ENCODE data around the gene EPS8L2. TPM values are rescaled to one million over a fixed set of nuclear protein-coding genes. Genes with fewer than 3 reads are reported as not detected.

EPS8L2 gene
- total and polyA plus RNA-seq, 11 donors, result 0.72 to 15.5 (median 1.5) TPM

DNA sequence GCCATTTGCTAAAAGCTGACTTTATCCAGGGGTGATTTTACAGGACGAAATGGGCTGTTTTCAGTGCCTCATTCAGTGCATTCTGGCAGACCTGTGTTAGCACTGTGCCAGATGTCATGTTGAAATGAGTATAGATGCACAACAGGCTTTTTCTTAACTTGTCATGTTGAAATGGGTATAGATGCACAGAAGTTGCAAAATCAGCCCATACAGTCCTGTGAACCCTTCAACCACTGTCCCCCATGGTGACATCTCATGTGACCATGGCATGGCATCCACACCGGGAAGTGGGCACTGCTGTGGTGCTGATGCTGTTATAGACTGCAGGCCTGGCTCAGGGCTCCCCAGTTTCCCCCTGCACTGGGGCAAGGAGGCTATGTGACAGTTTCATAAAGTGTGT, 43.7 kb downstream of the EPS8L2 start:
- peaks cover 0 to 12% (median 0%) of the 10 kb centered on the region in 9 donors for H3K36me3 ChIP-seq
- H3K27me3 ChIP-seq, result no peaks in the 10 kb centered on the region
- ATAC-seq, result no peak
- DNase-seq, result no peak
- H3K4me1 ChIP-seq, result peaks cover 6 to 31% (median 16%) of the 10 kb centered on the region in 12 donors
- H3K9me3 ChIP-seq, result no peaks in the 10 kb centered on the region
- TF ChIP-seq CTCF (IDR thresholded peaks at IDR 0.05) (no peak), POLR2A (IDR thresholded peaks at IDR 0.05) (no peak)
- H3K27ac ChIP-seq, result peak overlapping the region in 1 of 12 donors; percentile 90
- intact Hi-C loops (cut with DNase I), result no loop called here
- WGBS, 4 donors, result 54 to 86% (median 66%) methylated on average over 2 of the region's 2 CpGs
- no peak overlapping the region for H3K4me3 ChIP-seq

DNA sequence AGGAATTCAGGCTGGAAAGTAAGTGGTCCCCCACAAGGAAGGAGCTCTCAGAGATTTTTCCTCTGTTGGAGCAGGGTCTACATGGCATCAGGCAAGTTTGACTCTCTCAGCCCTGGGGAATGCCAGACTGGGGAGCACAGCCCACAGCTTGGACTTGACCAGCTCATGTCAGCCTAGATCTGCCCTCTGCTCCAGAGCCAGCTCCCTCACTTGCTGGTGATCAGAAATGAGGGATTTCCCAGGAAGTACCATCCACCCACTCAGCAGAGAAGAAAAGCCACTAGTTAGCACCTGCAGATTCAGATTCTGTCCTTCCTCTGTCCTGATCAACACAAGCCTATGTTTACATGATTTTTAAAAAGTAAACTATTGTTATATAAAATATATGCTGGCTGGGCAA, 54.2 kb downstream of the EPS8L2 start:
- Histone ChIP-seq H3K27ac (no peak overlapping the region), H3K36me3 (peaks cover 0 to 97% (median 89%) of the 10 kb centered on the region in 9 donors), H3K4me3 (no peak overlapping the region), H3K27me3 (no peaks in the 10 kb centered on the region), H3K4me1 (no peaks in the 10 kb centered on the region), H3K9me3 (no peaks in the 10 kb centered on the region)
- TF ChIP-seq CTCF (IDR thresholded peaks at IDR 0.05) (no peak), POLR2A (IDR thresholded peaks at IDR 0.05) (no peak)
- DNase-seq (no peak), ATAC-seq (no peak)
- intact Hi-C loops (cut with DNase I), result no loop called here

DNA sequence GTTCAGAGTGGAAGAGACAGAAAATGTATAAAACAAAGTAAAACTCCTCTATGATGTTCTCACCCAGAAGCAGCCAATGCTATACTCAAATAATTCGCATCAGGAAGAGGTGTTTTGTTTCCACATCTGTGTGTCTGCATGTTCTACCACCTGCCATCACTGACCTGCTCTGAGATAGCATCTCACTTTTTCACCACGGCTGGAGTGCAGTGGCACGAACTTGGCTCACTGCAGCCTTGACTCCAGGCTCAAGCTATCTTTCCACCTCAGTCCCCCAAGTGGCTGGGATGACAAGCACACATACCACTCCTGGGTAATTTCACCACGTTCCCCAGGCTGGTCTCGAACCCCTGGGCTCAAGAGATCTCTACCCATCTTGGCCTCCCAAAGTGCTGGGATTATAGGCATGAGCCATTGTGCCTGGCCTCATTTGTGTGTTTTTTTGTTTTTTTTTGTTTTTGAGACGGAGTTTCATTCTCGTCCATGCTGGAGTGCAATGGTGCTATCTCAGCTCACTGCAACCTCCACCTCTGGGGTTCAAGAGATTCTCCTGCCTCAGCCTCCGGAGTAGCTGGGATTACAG, 55.6 kb downstream of the EPS8L2 start:
- 85 to 87% (median 86%) methylated on average over 8 of the region's 8 CpGs for WGBS, 4 donors
- intact Hi-C loops (cut with DNase I), result no loop called here
- H3K4me1 ChIP-seq, result no peaks in the 10 kb centered on the region
- H3K27ac ChIP-seq, result no peak overlapping the region
- H3K36me3 ChIP-seq, result peaks cover 0 to 96% (median 90%) of the 10 kb centered on the region in 9 donors
- TF ChIP-seq POLR2A (IDR thresholded peaks at IDR 0.05) (no peak), CTCF (IDR thresholded peaks at IDR 0.05) (no peak)
- no peak for ATAC-seq
- no peak for DNase-seq
- no peaks in the 10 kb centered on the region for H3K27me3 ChIP-seq
- H3K9me3 ChIP-seq, result no peaks in the 10 kb centered on the region
- no peak overlapping the region for H3K4me3 ChIP-seq

DNA sequence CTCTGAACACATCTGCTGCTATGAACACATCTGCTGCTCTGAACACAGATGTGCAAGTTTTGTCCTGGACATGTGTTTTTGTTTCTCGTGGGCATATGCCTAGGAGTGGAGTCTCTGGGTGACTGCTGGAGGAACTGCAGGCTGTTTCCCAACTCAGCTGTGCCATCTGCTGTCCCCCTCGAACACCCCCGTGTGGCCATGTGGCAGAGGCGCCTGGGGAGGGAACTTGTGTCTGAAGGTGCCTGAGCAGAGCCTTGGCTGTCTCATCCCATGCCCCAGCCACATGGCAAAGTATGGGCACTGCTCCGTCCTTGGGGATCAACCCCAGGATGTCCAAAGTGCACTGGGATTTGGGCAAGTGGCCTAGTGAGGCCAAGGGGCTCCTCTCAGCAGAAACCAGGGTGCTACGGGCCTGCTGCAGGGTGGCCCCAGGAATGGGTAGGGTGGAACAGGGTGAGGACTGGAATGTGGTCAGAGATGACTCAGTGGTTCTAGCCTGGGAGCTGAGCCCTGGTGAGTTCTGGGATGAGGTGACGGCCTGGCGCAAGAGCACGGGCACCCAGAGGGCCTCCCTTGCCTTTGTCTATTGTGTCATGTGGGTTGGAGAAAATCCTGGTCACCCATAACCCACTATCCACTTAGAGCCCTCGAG, 56.5 kb downstream of the EPS8L2 start:
- Histone ChIP-seq H3K27ac (no peak overlapping the region), H3K4me3 (no peak overlapping the region), H3K27me3 (no peaks in the 10 kb centered on the region), H3K9me3 (no peaks in the 10 kb centered on the region), H3K36me3 (peaks cover 0 to 95% (median 89%) of the 10 kb centered on the region in 9 donors), H3K4me1 (no peaks in the 10 kb centered on the region)
- ATAC-seq (peak in 2 of 4 donors; percentile 6 to 16), DNase-seq (peak in 1 of 5 donors; percentile 17)
- WGBS, 4 donors, result 53 to 67% (median 63%) methylated on average over 7 to 10 of the region's 10 CpGs
- no peak for TF ChIP-seq POLR2A (IDR thresholded peaks at IDR 0.05)
- peak in 1 of 12 donors; percentile 12 for TF ChIP-seq CTCF (IDR thresholded peaks at IDR 0.05)
- intact Hi-C loops (cut with DNase I), result no loop called here
